Psoas muscle (tissue), 8 donors: ENCODE results near the gene SMAGP. TPM values are rescaled to one million over a fixed set of nuclear protein-coding genes. Genes with fewer than 3 reads are reported as not detected.

Experiments used
- ATAC-seq, 4 donors: fragments of 200-7000 bp; cut with Tn5 transposase; one replicate each; pipeline ENCODE4 v1.9.1; 2020; ENCODE audit warnings: moderate library complexity in 3 of 4, mild to moderate bottlenecking in 2 of 4
- DNase-seq, 2 donors: peaks; one replicate each; pipeline ENCODE4 v3.0.0-alpha.2; 2020
- H3K27ac ChIP-seq: fragments of 200-600 bp; one replicate; pipeline ENCODE4 v1.8.0; 2022
- H3K27me3 ChIP-seq, 3 donors: fragments of 200-600 bp in 1 of 3; one replicate each; pipeline versions ENCODE4 v1.6.1 to v1.8.0; 2013 to 2022; ENCODE audit warnings: low read length in 2 of 3, mild to moderate bottlenecking in 2 of 3, moderate library complexity in 1 of 3; ENCODE audit not compliant: insufficient read depth in 3 of 3
- H3K36me3 ChIP-seq, 2 donors: fragments of 200-600 bp in 1 of 2; one replicate each; pipeline versions ENCODE4 v1.6.1 to v1.8.0; 2013 to 2022; ENCODE audit warnings: low read depth in 1 of 2, mild to moderate bottlenecking in 1 of 2, moderate library complexity in 1 of 2; ENCODE audit not compliant: insufficient read depth in 1 of 2
- H3K4me1 ChIP-seq: fragments of 200-600 bp; one replicate; pipeline ENCODE4 v1.8.0; 2022
- H3K4me3 ChIP-seq: fragments of 200-600 bp; one replicate; pipeline ENCODE4 v1.8.0; 2022; ENCODE audit warnings: mild to moderate bottlenecking
- H3K9me3 ChIP-seq: fragments of 200-600 bp; one replicate; pipeline ENCODE4 v1.8.0; 2022
- WGBS, 3 donors: extraction: QIAGEN DNeasy Blood & Tissue Kit; methylation state at CpG; one replicate each; pipeline versions ENCODE4 v1.1.6 to v1.1.7; 2013; 5-methylcytosine and 5-hydroxymethylcytosine counted together
- intact Hi-C, 2 donors: fragments of 100-400 bp; cut with DNase I; formaldehyde crosslinking; loops; one replicate each; pipeline versions ENCODE4 v1.11.0 to v1.14.2; 2022
- polyA plus RNA-seq, 3 donors: library from polyadenylated mRNA; stranded (reverse); fragments of 200-250 nt; gene quantifications; one replicate each; pipeline ENCODE4 v1.2.3, GENCODE V29; 2013
- total RNA-seq, 4 donors: library from RNA; stranded (reverse); fragmentation: NEBNext Ultra II Directional in 2 of 4; extraction: Animal tissue kit (Norgen Biotek cat#: 25700) in 2 of 4; gene quantifications; one replicate each; pipeline versions ENCODE4 v1.2.1 to v1.2.4, GENCODE V29; 2021 to 2023
- TF ChIP-seq, protein P1 (sequence below): fragments of 200-600 bp; IDR thresholded peaks from one replicate; pipeline ENCODE4 v1.8.0; 2022; ENCODE audit warnings: antibody characterized with exemption
- donor health status: healthy with polysubstance abuse.
- donor health status: DM: no; HTN: no; CAD: no; lungs with moderate emphysema.
- donor health status: Bipolar disorder and iron deficiency.
- donor health status: healthy.
- donor health status: DM: yes; HTN: yes; CAD: no.
- donor health status: DM: no; HTN: no; CAD: no.
- donor health status: DM: no; HTN: no; CAD: no.
- donor health status: DM: yes; HTN: yes; CAD: no.

The SMAGP gene
- total and polyA plus RNA-seq, 7 donors = 1.8 to 5.2 (median 2.4) TPM

DNA sequence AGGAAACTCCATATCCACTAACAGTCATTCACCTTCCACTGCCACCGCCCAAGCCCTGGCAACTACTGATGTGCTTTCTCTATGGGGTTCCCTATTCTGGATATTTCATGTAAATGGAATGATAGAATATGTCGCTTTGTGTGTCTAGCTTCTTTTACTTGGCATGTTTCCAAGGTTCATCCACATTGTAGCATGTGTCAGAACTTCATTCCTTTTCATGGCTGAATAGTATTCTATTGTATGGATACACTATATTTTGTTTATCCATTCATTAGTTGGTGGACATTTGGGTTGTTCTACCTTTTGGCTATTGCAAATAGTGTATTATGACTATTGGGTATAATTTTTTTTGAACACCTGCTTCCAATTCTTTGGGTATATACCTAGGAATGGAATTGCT, 61.0 kb downstream of the SMAGP start:
- H3K4me1 ChIP-seq = no peaks in the 10 kb centered on the region
- H3K27ac ChIP-seq = no peak overlapping the region
- intact Hi-C loops = no loop called here
- peaks cover 0 to 28% of the 10 kb centered on the region in 2 donors for H3K36me3 ChIP-seq
- H3K27me3 ChIP-seq = no peaks in the 10 kb centered on the region
- TF ChIP-seq, protein P1, sequence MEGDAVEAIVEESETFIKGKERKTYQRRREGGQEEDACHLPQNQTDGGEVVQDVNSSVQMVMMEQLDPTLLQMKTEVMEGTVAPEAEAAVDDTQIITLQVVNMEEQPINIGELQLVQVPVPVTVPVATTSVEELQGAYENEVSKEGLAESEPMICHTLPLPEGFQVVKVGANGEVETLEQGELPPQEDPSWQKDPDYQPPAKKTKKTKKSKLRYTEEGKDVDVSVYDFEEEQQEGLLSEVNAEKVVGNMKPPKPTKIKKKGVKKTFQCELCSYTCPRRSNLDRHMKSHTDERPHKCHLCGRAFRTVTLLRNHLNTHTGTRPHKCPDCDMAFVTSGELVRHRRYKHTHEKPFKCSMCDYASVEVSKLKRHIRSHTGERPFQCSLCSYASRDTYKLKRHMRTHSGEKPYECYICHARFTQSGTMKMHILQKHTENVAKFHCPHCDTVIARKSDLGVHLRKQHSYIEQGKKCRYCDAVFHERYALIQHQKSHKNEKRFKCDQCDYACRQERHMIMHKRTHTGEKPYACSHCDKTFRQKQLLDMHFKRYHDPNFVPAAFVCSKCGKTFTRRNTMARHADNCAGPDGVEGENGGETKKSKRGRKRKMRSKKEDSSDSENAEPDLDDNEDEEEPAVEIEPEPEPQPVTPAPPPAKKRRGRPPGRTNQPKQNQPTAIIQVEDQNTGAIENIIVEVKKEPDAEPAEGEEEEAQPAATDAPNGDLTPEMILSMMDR = no peak
- DNase-seq (no peak), ATAC-seq (no peak)
- no peaks in the 10 kb centered on the region for H3K9me3 ChIP-seq
- 94 to 100% (median 97%) methylated on average over 2 of the region's 2 CpGs for WGBS, 3 donors
- H3K4me3 ChIP-seq = no peak overlapping the region

DNA sequence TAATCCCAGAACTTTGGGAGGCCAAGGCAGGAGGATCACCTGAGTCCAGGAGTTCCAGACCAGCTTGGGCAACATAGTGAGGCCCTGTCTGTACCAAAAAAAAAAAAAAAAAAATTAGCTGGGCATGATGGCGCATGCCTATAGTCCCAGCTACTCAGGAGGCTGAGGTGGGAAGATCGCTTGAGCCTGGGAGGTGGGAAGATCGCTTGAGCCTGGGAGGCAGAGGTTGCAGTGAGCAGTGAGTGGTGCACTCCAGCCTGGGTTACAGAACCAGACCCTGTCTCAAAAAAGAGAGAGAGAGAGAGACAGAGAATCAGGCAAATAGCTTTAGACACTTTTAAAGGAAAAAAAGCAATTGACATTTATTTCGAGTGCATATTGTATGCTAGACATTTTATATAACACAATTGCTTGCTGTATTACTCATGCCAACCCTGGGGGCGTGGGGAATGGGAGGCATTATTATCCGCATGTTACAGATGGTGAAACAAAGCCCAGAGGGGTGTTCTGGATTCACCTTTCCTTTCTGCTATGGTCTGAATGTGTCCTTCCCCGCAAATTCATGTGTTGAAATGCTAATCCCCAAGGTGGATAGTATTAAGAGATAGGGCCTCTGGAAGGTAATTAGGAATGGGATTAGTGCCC, 62.1 kb downstream of the SMAGP start:
- Histone ChIP-seq H3K27me3 (no peaks in the 10 kb centered on the region), H3K4me3 (no peak overlapping the region), H3K27ac (no peak overlapping the region), H3K9me3 (no peaks in the 10 kb centered on the region), H3K4me1 (no peaks in the 10 kb centered on the region), H3K36me3 (peaks cover 0 to 28% of the 10 kb centered on the region in 2 donors)
- TF ChIP-seq, protein P1 = no peak
- intact Hi-C loops = no loop called here
- 91 to 92% (median 91%) methylated on average over 7 of the region's 7 CpGs for WGBS, 3 donors
- DNase-seq (no peak), ATAC-seq (no peak)

DNA sequence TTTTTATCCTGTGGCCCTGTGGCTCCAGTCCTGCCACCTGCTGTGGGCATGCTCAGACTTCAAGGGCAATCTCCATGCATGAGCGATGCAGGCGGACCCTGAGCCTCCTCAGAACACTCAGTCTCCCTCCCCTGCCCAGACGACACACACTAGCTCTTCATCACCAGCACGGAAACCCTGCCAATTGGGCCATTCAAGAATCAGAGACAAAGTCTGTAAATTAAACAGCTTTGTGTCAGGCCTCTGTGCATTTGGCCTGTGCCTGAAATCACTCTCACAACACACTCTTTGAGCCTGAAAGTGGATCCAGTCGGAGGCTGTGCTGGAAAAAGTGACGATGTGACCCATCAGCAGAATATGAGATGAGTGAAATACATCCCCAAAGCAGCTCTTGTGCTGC, 64.9 kb downstream of the SMAGP start:
- intact Hi-C loops = no loop called here
- ATAC-seq = no peak
- H3K4me3 ChIP-seq = no peak overlapping the region
- H3K36me3 ChIP-seq = peaks cover 0 to 40% of the 10 kb centered on the region in 2 donors
- 90 to 94% (median 94%) methylated on average over 6 of the region's 6 CpGs for WGBS, 3 donors
- H3K27ac ChIP-seq = no peak overlapping the region
- H3K9me3 ChIP-seq = no peaks in the 10 kb centered on the region
- H3K27me3 ChIP-seq = no peaks in the 10 kb centered on the region
- TF ChIP-seq, protein P1 = no peak
- no peaks in the 10 kb centered on the region for H3K4me1 ChIP-seq
- DNase-seq = no peak

DNA sequence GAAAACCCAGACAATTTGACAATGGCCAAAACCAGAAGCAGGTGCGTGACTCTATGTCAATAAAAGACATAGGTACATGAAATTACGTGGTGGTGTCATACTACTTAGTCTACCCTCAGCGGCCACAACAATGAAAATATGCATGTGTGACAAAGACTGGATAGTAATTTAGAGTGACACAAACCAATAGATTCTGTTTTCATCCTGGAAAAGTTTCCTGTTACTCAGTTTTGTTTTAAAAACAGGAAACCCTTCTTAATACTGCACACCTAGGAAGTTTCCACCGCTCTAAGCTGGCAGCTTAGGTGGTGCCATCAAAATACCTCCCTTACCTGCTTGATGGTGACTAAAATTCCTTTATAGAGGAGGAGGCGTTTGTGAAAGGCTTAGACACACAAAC, 67.5 kb downstream of the SMAGP start:
- Histone ChIP-seq H3K27me3 (no peaks in the 10 kb centered on the region), H3K4me3 (no peak overlapping the region), H3K4me1 (no peaks in the 10 kb centered on the region), H3K27ac (no peak overlapping the region), H3K36me3 (peaks cover 0 to 42% of the 10 kb centered on the region in 2 donors), H3K9me3 (no peaks in the 10 kb centered on the region)
- WGBS, 3 donors = 90 to 94% (median 92%) methylated on average over 5 of the region's 5 CpGs
- DNase-seq = no peak
- intact Hi-C loops = no loop called here
- TF ChIP-seq, protein P1 = no peak
- ATAC-seq = no peak

DNA sequence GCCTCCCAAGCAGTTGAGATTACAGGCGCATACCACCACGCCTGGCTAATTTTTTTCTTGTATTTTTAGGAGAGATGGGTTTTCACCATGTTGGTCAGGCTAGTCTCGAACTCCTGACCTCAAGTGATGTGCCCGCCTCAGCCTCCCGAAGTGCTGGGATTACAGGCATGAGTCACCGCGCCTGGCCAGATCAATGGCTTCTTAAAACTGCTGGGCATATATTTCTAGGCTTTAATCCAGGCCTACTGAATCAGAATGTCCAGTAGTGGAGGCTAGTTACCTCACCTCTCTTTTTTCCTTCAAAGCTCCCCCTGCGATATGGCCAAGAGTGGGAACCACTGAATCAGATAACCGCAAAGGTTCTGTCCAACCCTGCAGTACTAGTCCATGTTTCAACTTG, 69.4 kb downstream of the SMAGP start:
- TF ChIP-seq, protein P1 = no peak
- no peaks in the 10 kb centered on the region for H3K9me3 ChIP-seq
- no peaks in the 10 kb centered on the region for H3K4me1 ChIP-seq
- peaks cover 0 to 50% of the 10 kb centered on the region in 2 donors for H3K36me3 ChIP-seq
- intact Hi-C loops = no loop called here
- 89 to 98% (median 95%) methylated on average over 9 of the region's 9 CpGs for WGBS, 3 donors
- DNase-seq = no peak
- no peaks in the 10 kb centered on the region for H3K27me3 ChIP-seq
- H3K27ac ChIP-seq = no peak overlapping the region
- no peak overlapping the region for H3K4me3 ChIP-seq
- no peak for ATAC-seq
